Right hindlimb (tissue), 1 donor: ENCODE data around the gene NR4A2.

ENCODE experiments used
- DNase-seq: peaks from one replicate; pipeline ENCODE4 v3.0.0-alpha.2; 2018

Gene NR4A2

GRCh38 chr2:156332534-156333273 lies at the start of gene NR4A2:
NR4A2 (minus strand) TSS chr2:156332721; CDS start chr2:156330186, 2,535 bp downstream.
- DNase-seq = peak; percentile 89

GRCh38 chr2:156380117-156380645 lies 47.7 kb upstream of the NR4A2 start:
- DNase-seq = no peak

GRCh38 chr2:156379714-156380113 lies 47.2 kb upstream of the NR4A2 start:
- DNase-seq = no peak

GRCh38 chr2:156379071-156379470 lies 46.5 kb upstream of the NR4A2 start:
- DNase-seq = no peak

- no peak for DNase-seq
Measured at GRCh38 chr2:156366753-156367152, 34.2 kb upstream of the NR4A2 start.

GRCh38 chr2:156363141-156363540 lies 30.6 kb upstream of the NR4A2 start:
- DNase-seq = no peak

GRCh38 chr2:156356014-156356754 lies 23.7 kb upstream of the NR4A2 start:
- no peak for DNase-seq

- DNase-seq = no peak
Measured at GRCh38 chr2:156352911-156353310, 20.4 kb upstream of the NR4A2 start.

GRCh38 chr2:156350374-156351142 lies 18.0 kb upstream of the NR4A2 start:
- no peak for DNase-seq

GRCh38 chr2:156349605-156350004 lies 17.1 kb upstream of the NR4A2 start:
- no peak for DNase-seq

- no peak for DNase-seq
Measured at GRCh38 chr2:156349161-156349560, 16.6 kb upstream of the NR4A2 start.

GRCh38 chr2:156347431-156347830 lies 14.9 kb upstream of the NR4A2 start:
- no peak for DNase-seq

- DNase-seq = no peak
Measured at GRCh38 chr2:156346731-156347130, 14.2 kb upstream of the NR4A2 start.

- no peak for DNase-seq
Measured at GRCh38 chr2:156345582-156345981, 13.1 kb upstream of the NR4A2 start.

GRCh38 chr2:156343940-156344301 lies 11.4 kb upstream of the NR4A2 start:
- no peak for DNase-seq

- DNase-seq = no peak
Measured at GRCh38 chr2:156343096-156343939, 10.8 kb upstream of the NR4A2 start.

- peak; percentile 96 for DNase-seq
Measured at GRCh38 chr2:156342254-156343095, 10.0 kb upstream of the NR4A2 start.

- peak; percentile 96 for DNase-seq
Measured at GRCh38 chr2:156341452-156342253, 9.1 kb upstream of the NR4A2 start.

GRCh38 chr2:156340804-156341451 lies 8.4 kb upstream of the NR4A2 start:
- no peak for DNase-seq

- no peak for DNase-seq
Measured at GRCh38 chr2:156340377-156340776, 7.9 kb upstream of the NR4A2 start.
